Stimulated activated naive CD8-positive, alpha-beta T cell treated with anti-CD3 and anti-CD28 coated beads, Interleukin-15, Interleukin-2, amounts not matched to agents 100 U/mL and 50 U/mL, for 24 hours (primary cell): ENCODE results near the gene RELL2.

ENCODE experiments used
- ATAC-seq: fragments of 150-1000 bp; cut with Tn5 transposase; one replicate; pipeline ENCODE4 v1.10.0; 2021
- DNase-seq: peaks from one replicate; pipeline ENCODE4 v3.0.0; 2021

RELL2 gene

DNA sequence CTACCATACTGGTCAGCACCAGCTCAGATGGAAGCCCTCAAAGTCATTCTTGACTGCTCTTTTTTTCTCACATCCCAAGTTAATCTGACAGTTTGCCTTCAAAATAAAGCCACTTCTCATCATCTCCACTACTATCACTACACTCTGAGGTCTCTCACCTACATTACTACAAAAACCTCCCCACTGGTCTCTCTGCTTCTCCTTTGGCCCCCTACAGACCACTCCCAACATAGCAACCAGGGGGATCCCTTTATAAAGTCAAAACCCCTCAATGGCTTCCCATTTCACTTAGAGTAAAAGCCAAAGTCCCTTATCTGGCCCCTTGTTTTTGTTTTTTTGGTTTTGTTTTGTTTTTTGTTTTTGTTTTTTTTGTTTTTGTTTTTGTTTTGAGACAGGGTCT lies 40.6 kb downstream of the RELL2 start:
- no peak for DNase-seq
- no peak for ATAC-seq

- ATAC-seq (no peak), DNase-seq (no peak)
Observed at GRCh38 chr5:141680178-141680577, 43.4 kb downstream of the RELL2 start.

DNA sequence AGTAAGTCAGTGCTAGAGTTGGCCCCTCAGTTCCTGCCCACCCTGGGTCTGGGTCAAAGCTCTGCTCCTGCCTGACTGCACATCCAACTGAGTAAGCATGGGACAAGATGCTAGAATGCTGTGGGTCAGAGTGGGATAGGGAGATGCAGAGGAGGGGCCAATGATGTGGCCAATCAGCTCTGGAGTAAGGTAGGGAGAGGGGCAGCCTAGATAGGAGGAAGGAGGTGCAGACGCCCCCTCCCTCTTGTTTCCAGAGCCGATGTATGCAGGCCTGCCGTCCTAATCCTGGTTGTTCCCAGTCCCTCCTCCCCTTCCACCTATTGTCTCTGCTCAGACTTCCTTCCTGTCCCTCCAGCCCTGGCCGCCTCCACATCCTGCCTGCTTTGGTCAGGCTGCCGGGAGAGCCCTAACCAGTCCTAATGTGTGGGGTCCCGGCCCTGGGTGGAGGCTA lies 44.0 kb downstream of the RELL2 start:
- no peak for DNase-seq

GRCh38 chr5:141681295-141681694 lies 44.5 kb downstream of the RELL2 start:
- no peak for ATAC-seq
- DNase-seq: no peak

More for the DNA sequence above, 44.0 kb downstream of the RELL2 start:
- ATAC-seq: no peak

GRCh38 chr5:141681695-141682641 lies 45.2 kb downstream of the RELL2 start, which contains the start of gene ARAP3:
Gene ARAP3, minus strand, starts transcription at chr5:141682230. Its CDS starts 1,744 bp downstream, at chr5:141680486.
- peak; percentile 70 for ATAC-seq
- peak; percentile 68 for DNase-seq

DNA sequence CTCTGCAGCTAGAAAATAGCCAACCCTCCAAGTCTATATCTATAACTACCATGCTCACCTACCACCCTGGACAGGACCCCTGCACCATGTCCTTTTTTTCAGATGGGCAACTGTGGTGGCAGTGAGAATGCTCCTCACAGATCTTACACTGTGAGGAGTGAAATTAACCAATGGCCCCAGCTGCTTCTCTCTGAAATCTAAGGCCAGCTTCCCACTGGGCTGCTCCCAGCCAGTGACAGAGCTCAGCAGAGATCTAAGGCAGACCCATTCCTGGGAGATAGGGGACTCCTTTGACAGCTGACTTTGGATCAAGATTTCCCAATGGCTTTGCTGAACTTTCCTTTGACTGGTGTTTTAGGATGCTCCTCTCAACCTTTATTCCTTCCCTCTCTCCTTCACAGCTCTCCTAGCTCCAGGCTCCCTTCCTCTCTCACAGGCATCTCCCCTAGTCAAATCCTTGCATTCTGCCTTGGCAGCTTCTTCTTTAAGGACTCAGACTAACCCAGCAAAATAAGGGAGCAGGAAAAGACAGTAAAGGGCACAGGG lies 46.9 kb downstream of the RELL2 start:
- no peak for DNase-seq

DNA sequence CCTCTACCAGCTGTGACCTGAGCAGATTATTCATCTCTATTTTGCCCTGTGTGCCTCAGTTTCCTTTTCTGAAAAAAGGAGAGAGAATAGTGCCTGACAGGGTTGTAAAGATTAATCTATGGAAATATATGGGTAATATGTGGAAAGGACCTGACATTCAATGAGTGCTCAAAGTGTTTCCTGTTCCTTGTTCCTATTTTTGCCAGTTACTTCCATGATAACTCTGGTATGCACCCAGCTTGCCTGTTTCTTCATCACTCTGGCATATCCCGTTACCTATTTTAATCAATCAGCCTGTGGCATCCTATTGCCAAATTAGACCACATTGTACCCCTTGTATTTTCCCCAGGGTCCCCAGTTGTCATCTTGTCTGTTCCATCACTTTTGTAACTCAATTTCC lies 48.8 kb downstream of the RELL2 start:
- ATAC-seq (no peak), DNase-seq (no peak)

More for the DNA sequence above, 46.9 kb downstream of the RELL2 start:
- no peak for ATAC-seq

DNA sequence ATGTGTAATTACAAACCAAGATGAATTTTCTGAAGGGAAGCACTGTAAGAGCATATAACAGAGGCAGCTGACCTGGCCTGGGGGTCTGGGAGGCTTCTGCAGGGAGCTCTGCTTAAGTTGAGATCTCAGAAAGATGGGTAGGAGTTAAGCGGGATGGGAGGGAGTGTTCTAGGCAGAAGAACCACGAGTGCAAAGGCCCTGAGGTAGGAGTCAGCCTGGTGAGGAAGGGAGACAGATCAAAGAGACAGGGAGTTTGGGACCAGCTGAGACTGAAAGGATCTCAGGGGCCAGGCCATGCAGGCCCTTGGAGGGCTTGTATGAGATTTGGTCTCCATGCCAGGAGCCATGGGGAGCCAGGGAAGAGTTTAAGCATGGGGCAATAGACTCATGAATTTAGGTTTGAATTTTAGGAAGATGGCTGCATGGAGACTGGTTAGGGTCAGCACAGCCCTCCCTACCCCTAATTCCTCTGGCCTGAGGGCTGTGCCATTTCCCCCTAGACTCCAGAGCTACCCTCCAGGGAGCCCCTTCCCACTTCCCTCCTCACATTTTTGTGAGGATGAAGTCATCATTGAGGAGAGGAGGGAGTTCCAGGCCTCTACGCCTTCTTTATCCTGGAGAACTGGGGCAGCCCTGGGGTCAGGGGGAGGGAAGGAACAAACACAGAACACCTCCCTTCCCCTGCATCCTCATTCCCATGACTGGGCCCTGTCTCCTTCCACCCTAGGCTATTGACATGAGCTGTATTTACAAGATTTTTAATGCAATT lies 50.0 kb downstream of the RELL2 start:
- ATAC-seq (no peak), DNase-seq (no peak)
